ENCODE measurements around the gene ADRA2C.

GRCh38 chr4:3781193-3781886 is 15.2 kb downstream of the ADRA2C start:
- TF ChIP-seq, protein P1, sequence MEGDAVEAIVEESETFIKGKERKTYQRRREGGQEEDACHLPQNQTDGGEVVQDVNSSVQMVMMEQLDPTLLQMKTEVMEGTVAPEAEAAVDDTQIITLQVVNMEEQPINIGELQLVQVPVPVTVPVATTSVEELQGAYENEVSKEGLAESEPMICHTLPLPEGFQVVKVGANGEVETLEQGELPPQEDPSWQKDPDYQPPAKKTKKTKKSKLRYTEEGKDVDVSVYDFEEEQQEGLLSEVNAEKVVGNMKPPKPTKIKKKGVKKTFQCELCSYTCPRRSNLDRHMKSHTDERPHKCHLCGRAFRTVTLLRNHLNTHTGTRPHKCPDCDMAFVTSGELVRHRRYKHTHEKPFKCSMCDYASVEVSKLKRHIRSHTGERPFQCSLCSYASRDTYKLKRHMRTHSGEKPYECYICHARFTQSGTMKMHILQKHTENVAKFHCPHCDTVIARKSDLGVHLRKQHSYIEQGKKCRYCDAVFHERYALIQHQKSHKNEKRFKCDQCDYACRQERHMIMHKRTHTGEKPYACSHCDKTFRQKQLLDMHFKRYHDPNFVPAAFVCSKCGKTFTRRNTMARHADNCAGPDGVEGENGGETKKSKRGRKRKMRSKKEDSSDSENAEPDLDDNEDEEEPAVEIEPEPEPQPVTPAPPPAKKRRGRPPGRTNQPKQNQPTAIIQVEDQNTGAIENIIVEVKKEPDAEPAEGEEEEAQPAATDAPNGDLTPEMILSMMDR (IDR thresholded peaks at IDR 0.05 in 8 of 11, conservative IDR thresholded peaks at IDR 0.05 in 3 of 11), result no peak
- TF ChIP-seq POLR2A (IDR thresholded peaks at IDR 0.05) (no peak), POLR2AphosphoS5 (IDR thresholded peaks at IDR 0.05) (no peak)

All from spleen (tissue), 7 donors.